OCI-LY1 (cell line): Measurements from ENCODE around the gene CAPN15.

Experiments
- H2AFZ ChIP-seq: fragments of 200-600 bp; sonication (generic), shearing (Covaris generic); 2 replicates; pipeline ENCODE4 v1.6.0; 2014; ENCODE audit warnings: antibody characterized with exemption, mild to moderate bottlenecking, low read length
- H3F3A ChIP-seq: fragments of 200-600 bp; sonication (generic), shearing (Covaris generic); 2 replicates; pipeline ENCODE4 v1.6.0; 2014; ENCODE audit warnings: mild to moderate bottlenecking, antibody characterized with exemption, low read length, moderate library complexity; ENCODE audit not compliant: insufficient read depth
- H3K27ac ChIP-seq: fragments of 200-600 bp; sonication (generic); 2 replicates; pipeline ENCODE4 v1.5.1; 2014; ENCODE audit warnings: low read length, mixed run types, mild to moderate bottlenecking, low read depth; ENCODE audit not compliant: poor library complexity, severe bottlenecking
- H3K27me3 ChIP-seq: fragments of 200-600 bp; sonication (generic); 2 replicates; pipeline ENCODE4 v1.6.0; 2014; ENCODE audit warnings: antibody characterized with exemption, mild to moderate bottlenecking, low read length, moderate library complexity; ENCODE audit not compliant: insufficient read depth
- H3K36me3 ChIP-seq: fragments of 200-600 bp; sonication (generic); 2 replicates; pipeline ENCODE4 v1.6.1; 2014; ENCODE audit warnings: mild to moderate bottlenecking, antibody characterized with exemption, low read length, moderate library complexity, mixed read lengths; ENCODE audit not compliant: insufficient read depth
- H3K4me1 ChIP-seq: fragments of 200-600 bp; sonication (generic); 2 replicates; pipeline ENCODE4 v1.5.1; 2014; ENCODE audit warnings: mild to moderate bottlenecking, low read length, moderate library complexity; ENCODE audit not compliant: insufficient read depth, severe bottlenecking
- H3K4me2 ChIP-seq: fragments of 200-600 bp; sonication (generic), shearing (Covaris generic); 2 replicates; pipeline ENCODE4 v1.6.1; 2014; ENCODE audit warnings: low read length
- H3K4me3 ChIP-seq: fragments of 200-600 bp; sonication (generic); 2 replicates; pipeline ENCODE4 v1.5.1; 2014; ENCODE audit warnings: low read length, low read depth, mild to moderate bottlenecking, mixed read lengths; ENCODE audit not compliant: poor library complexity, severe bottlenecking
- H3K79me2 ChIP-seq: fragments of 200-600 bp; shearing (Covaris generic); 2 replicates; pipeline ENCODE4 v1.6.1; 2016; ENCODE audit warnings: mixed run types, low read length, mixed read lengths; ENCODE audit not compliant: insufficient read depth
- H3K9ac ChIP-seq: fragments of 200-600 bp; sonication (generic), shearing (Covaris generic); 2 replicates; pipeline ENCODE4 v1.6.1; 2014; ENCODE audit warnings: mild to moderate bottlenecking, low read length, mixed read lengths
- H3K9me2 ChIP-seq: fragments of 200-600 bp; sonication (generic), shearing (Covaris generic); 2 replicates; pipeline ENCODE4 v1.6.1; 2014; ENCODE audit warnings: low read depth, mild to moderate bottlenecking, low read length, mixed read lengths
- H3K9me3 ChIP-seq: fragments of 200-600 bp; shearing (Covaris generic); 2 replicates; pipeline ENCODE4 v1.6.1; 2014; ENCODE audit warnings: low read length, mixed read lengths
- H4K20me1 ChIP-seq: fragments of 200-600 bp; sonication (generic), shearing (Covaris generic); 2 replicates; pipeline ENCODE4 v1.6.0; 2016; ENCODE audit warnings: mild to moderate bottlenecking, low read length; ENCODE audit not compliant: insufficient read depth
- CTCF ChIP-seq: fragments of 200-600 bp; sonication (generic), shearing (Covaris generic); IDR thresholded peaks from 2 replicates; pipeline ENCODE4 v1.5.1; 2017; ENCODE audit warnings: mild to moderate bottlenecking, antibody characterized with exemption, low read length, moderate library complexity, mixed read lengths
- EZH2 ChIP-seq: fragments of 200-600 bp; sonication (generic), shearing (Covaris generic); IDR thresholded peaks from 2 replicates; pipeline ENCODE4 v1.8.0; 2017; ENCODE audit warnings: borderline replicate concordance, mixed run types, mild to moderate bottlenecking, antibody characterized with exemption, low read length, moderate library complexity, mixed read lengths

The CAPN15 gene

GRCh38 chr16:507996-508395 lies 19.5 kb upstream of the CAPN15 start:
- Histone ChIP-seq H3F3A (no peaks in the 10 kb centered on the region), H3K27me3 (no peaks in the 10 kb centered on the region), H3K9me3 (no peaks in the 10 kb centered on the region), H3K9ac (no peak overlapping the region), H3K27ac (no peak overlapping the region), H2AFZ (no peak overlapping the region), H3K36me3 (no peaks in the 10 kb centered on the region), H4K20me1 (no peaks in the 10 kb centered on the region), H3K4me2 (no peak overlapping the region), H3K79me2 (no peaks in the 10 kb centered on the region), H3K9me2 (no peaks in the 10 kb centered on the region), H3K4me1 (no peaks in the 10 kb centered on the region), H3K4me3 (no peak overlapping the region)
- TF ChIP-seq CTCF = no peak
- no peak for TF ChIP-seq EZH2

GRCh38 chr16:508884-509736 lies 18.4 kb upstream of the CAPN15 start:
- Histone ChIP-seq H3K27ac (no peak overlapping the region), H3K9me3 (no peaks in the 10 kb centered on the region), H3K4me3 (no peak overlapping the region), H3K27me3 (no peaks in the 10 kb centered on the region), H3F3A (no peaks in the 10 kb centered on the region), H4K20me1 (no peaks in the 10 kb centered on the region), H3K9me2 (no peaks in the 10 kb centered on the region), H3K4me2 (no peak overlapping the region), H3K36me3 (no peaks in the 10 kb centered on the region), H3K79me2 (no peaks in the 10 kb centered on the region), H2AFZ (no peak overlapping the region), H3K9ac (no peak overlapping the region), H3K4me1 (no peaks in the 10 kb centered on the region)
- no peak for TF ChIP-seq EZH2
- TF ChIP-seq CTCF = no peak

GRCh38 chr16:510066-510825 lies 17.3 kb upstream of the CAPN15 start:
- no peaks in the 10 kb centered on the region for H3K27me3 ChIP-seq
- no peak overlapping the region for H2AFZ ChIP-seq
- no peaks in the 10 kb centered on the region for H4K20me1 ChIP-seq
- H3K9me3 ChIP-seq = no peaks in the 10 kb centered on the region
- no peak overlapping the region for H3K27ac ChIP-seq
- H3F3A ChIP-seq = no peaks in the 10 kb centered on the region
- no peaks in the 10 kb centered on the region for H3K9me2 ChIP-seq
- no peak overlapping the region for H3K9ac ChIP-seq
- H3K79me2 ChIP-seq = no peaks in the 10 kb centered on the region
- H3K36me3 ChIP-seq = no peaks in the 10 kb centered on the region
- H3K4me2 ChIP-seq = no peak overlapping the region
- TF ChIP-seq EZH2 (no peak), CTCF (no peak)
- H3K4me1 ChIP-seq = no peaks in the 10 kb centered on the region
- no peak overlapping the region for H3K4me3 ChIP-seq
